ENCODE results near the gene THSD7A. TPM values are rescaled to one million over a fixed set of nuclear protein-coding genes. Genes with fewer than 3 reads are reported as not detected.

Gene THSD7A
- total and polyA plus RNA-seq, 9 of the 15 experiments (the other 6 are each of a cell fraction or from before 2014, with no cell fraction given): 0.01 to 0.02 TPM; not detected in 7

GRCh38 chr7:11587048-11587447 is 244.9 kb downstream of the THSD7A start:
- no peak overlapping the region for H2AFZ ChIP-seq (ENCODE audit: low read depth, low read length)

More at GRCh38 chr7:11587048-11587447, 244.9 kb downstream of the THSD7A start:
- WGBS (ENCODE audit: insufficient coverage, low coverage, missing lambda C conversion rate): 0% methylated on average over 2 of the region's 2 CpGs
- DNase-seq (ENCODE audit: extremely low read depth in 1 of 4, low spot score in 3 of 4) (no peak), ATAC-seq (no peak), FAIRE-seq (no peak)
- CTCF ChIA-PET (ENCODE audit: low intra/inter-chr PET ratio): no interaction called here
- no peaks in the 10 kb centered on the region for H3K36me3 ChIP-seq (ENCODE audit: control insufficient read depth, insufficient read depth, low read length)
- H3K9me1 ChIP-seq (ENCODE audit: control insufficient read depth, insufficient read depth, low read length): no peaks in the 10 kb centered on the region
- TF ChIP-seq ZNF561 (CRISPR knock-in tag; conservative IDR thresholded peaks at IDR 0.05): no peak
- TF ChIP-seq ERF (CRISPR knock-in tag; IDR thresholded peaks at IDR 0.05): no peak
- no peak for TF ChIP-seq SRSF1 (IDR thresholded peaks at IDR 0.05; ENCODE audit: low read depth, low read length)
- no peak for TF ChIP-seq E2F8 (IDR thresholded peaks at IDR 0.05; ENCODE audit: low read depth, partially characterized antibody)
- no peak for TF ChIP-seq POLR2H (tag; IDR thresholded peaks at IDR 0.05; ENCODE audit: low read depth)
- no peak for TF ChIP-seq NKRF (IDR thresholded peaks at IDR 0.05; ENCODE audit: borderline replicate concordance)
- TF ChIP-seq TCF7 (IDR thresholded peaks at IDR 0.05; ENCODE audit: borderline replicate concordance): no peak
- no peak for TF ChIP-seq RAD21 (CRISPR knock-in tag; conservative IDR thresholded peaks at IDR 0.05 in 1 of 2, IDR thresholded peaks at IDR 0.05 in 1 of 2)
- no peak for TF ChIP-seq E2F6 (IDR thresholded peaks at IDR 0.05; ENCODE audit: borderline replicate concordance in 1 of 2, extremely low read depth in 1 of 2, insufficient read depth in 1 of 2, insufficient read length in 1 of 2, low read depth in 1 of 2, low read length in 1 of 2, poor library complexity in 1 of 2, severe bottlenecking in 1 of 2)
- no peak for TF ChIP-seq ZBTB43 (CRISPR knock-in tag; IDR thresholded peaks at IDR 0.05)
- TF ChIP-seq CCNT2 (IDR thresholded peaks at IDR 0.05; ENCODE audit: borderline replicate concordance, extremely low read depth, insufficient read length, low read depth, low read length): no peak
- no peak for TF ChIP-seq PURB (CRISPR knock-in tag; IDR thresholded peaks at IDR 0.05; ENCODE audit: low read depth)
- TF ChIP-seq DPF2 (IDR thresholded peaks at IDR 0.05): no peak
- no peak for TF ChIP-seq TGIF2 (CRISPR knock-in tag; IDR thresholded peaks at IDR 0.05)
- no peak overlapping the region for H3K9ac ChIP-seq (ENCODE audit: insufficient read depth in 1 of 2, low read depth in 2 of 2, low read length in 2 of 2)
- no peaks in the 10 kb centered on the region for H3K9me3 ChIP-seq (replicated peaks; ENCODE audit: control insufficient read depth, insufficient read depth, low read depth, low read length)
- H3K27me3 ChIP-seq (ENCODE audit: control insufficient read depth in 2 of 2, insufficient read depth in 2 of 2, low read length in 2 of 2): no peaks in the 10 kb centered on the region
- in situ Hi-C loops (cut with MboI): no loop called here
- no peaks in the 10 kb centered on the region for H3K4me1 ChIP-seq (replicated peaks in 1 of 2; ENCODE audit: control insufficient read depth in 2 of 2, insufficient read depth in 2 of 2, low read length in 2 of 2)
- H3K4me2 ChIP-seq (ENCODE audit: insufficient read depth, low read length): no peak overlapping the region
- intact Hi-C loops (cut with micrococcal nuclease): no loop called here
- no peak overlapping the region for H3K4me3 ChIP-seq
- no peak overlapping the region for H3K27ac ChIP-seq (ENCODE audit: extremely low read depth, low read depth, low read length)
- H4K20me1 ChIP-seq (replicated peaks; ENCODE audit: control insufficient read depth, insufficient read depth, low read length): no peaks in the 10 kb centered on the region
- BruUV-seq (replicated peaks): no TSS peak
- POLR2A ChIA-PET: no interaction called here
- no peaks in the 10 kb centered on the region for H3K79me2 ChIP-seq (ENCODE audit: control insufficient read depth, insufficient read depth, low read length)
